Measurements from ENCODE around the gene CEMIP2. TPM values are rescaled to one million over a fixed set of nuclear protein-coding genes. Genes with fewer than 3 reads are reported as not detected.
A peak's percentile ranks its signal among the peaks of the same experiment; 100 is the strongest.

The CEMIP2 gene
- total and polyA plus RNA-seq, 2 of the 13 experiments (the other 11 are each of a cell fraction or from before 2014, with no cell fraction given): 94.3 to 128 TPM

- TF ChIP-seq, protein P1, sequence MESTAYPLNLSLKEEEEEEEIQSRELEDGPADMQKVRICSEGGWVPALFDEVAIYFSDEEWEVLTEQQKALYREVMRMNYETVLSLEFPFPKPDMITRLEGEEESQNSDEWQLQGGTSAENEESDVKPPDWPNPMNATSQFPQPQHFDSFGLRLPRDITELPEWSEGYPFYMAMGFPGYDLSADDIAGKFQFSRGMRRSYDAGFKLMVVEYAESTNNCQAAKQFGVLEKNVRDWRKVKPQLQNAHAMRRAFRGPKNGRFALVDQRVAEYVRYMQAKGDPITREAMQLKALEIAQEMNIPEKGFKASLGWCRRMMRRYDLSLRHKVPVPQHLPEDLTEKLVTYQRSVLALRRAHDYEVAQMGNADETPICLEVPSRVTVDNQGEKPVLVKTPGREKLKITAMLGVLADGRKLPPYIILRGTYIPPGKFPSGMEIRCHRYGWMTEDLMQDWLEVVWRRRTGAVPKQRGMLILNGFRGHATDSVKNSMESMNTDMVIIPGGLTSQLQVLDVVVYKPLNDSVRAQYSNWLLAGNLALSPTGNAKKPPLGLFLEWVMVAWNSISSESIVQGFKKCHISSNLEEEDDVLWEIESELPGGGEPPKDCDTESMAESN (CRISPR knock-in tag; conservative IDR thresholded peaks at IDR 0.05): no peak
- TF ChIP-seq ZBTB3 (CRISPR knock-in tag; IDR thresholded peaks at IDR 0.05; ENCODE audit: borderline replicate concordance, low read depth) (no peak), ZNF570 (CRISPR knock-in tag; IDR thresholded peaks at IDR 0.05; ENCODE audit: borderline replicate concordance) (no peak), ZNF615 (CRISPR knock-in tag; IDR thresholded peaks at IDR 0.05; ENCODE audit: borderline replicate concordance) (no peak), YEATS4 (CRISPR knock-in tag; IDR thresholded peaks at IDR 0.05; ENCODE audit: borderline replicate concordance) (no peak), RNF2 (conservative IDR thresholded peaks at IDR 0.05; ENCODE audit: low read depth) (no peak), ZNF563 (CRISPR knock-in tag; IDR thresholded peaks at IDR 0.05) (no peak), ZNF776 (CRISPR knock-in tag; IDR thresholded peaks at IDR 0.05) (no peak), CBX2 (IDR thresholded peaks at IDR 0.05; ENCODE audit: low read depth, low read length) (no peak), CBX2 (CRISPR knock-in tag; IDR thresholded peaks at IDR 0.05; ENCODE audit: low read depth) (no peak), TARDBP (CRISPR knock-in tag; IDR thresholded peaks at IDR 0.05) (peak; percentile 56; the same call in 1 of the 2 replicates), ZNF709 (CRISPR knock-in tag; IDR thresholded peaks at IDR 0.05) (no peak), ARNTL (CRISPR knock-in tag; IDR thresholded peaks at IDR 0.05) (no peak), IRX3 (CRISPR knock-in tag; IDR thresholded peaks at IDR 0.05; ENCODE audit: borderline replicate concordance, low read depth) (no peak), POLR2AphosphoS5 (IDR thresholded peaks at IDR 0.05; ENCODE audit: low read depth, low read length) (no peak), NFATC3 (CRISPR knock-in tag; IDR thresholded peaks at IDR 0.05) (no peak), RORA (CRISPR knock-in tag; IDR thresholded peaks at IDR 0.05) (no peak), NAIF1 (CRISPR knock-in tag; IDR thresholded peaks at IDR 0.05; ENCODE audit: borderline replicate concordance) (no peak), PHF21A (CRISPR knock-in tag; IDR thresholded peaks at IDR 0.05) (peak; percentile 81), MAF1 (CRISPR knock-in tag; IDR thresholded peaks at IDR 0.05; ENCODE audit: borderline replicate concordance) (no peak), ZNF574 (CRISPR knock-in tag; IDR thresholded peaks at IDR 0.05) (no peak), ZNF101 (CRISPR knock-in tag; IDR thresholded peaks at IDR 0.05; ENCODE audit: borderline replicate concordance, low read depth) (no peak), NFKB2 (CRISPR knock-in tag; IDR thresholded peaks at IDR 0.05; ENCODE audit: borderline replicate concordance) (no peak), NR1H2 (CRISPR knock-in tag; IDR thresholded peaks at IDR 0.05; ENCODE audit: borderline replicate concordance, low read depth) (no peak), MEF2D (CRISPR knock-in tag; IDR thresholded peaks at IDR 0.05) (peak; percentile 66; the same call in 1 of the 2 replicates)
- TF ChIP-seq, protein P2, sequence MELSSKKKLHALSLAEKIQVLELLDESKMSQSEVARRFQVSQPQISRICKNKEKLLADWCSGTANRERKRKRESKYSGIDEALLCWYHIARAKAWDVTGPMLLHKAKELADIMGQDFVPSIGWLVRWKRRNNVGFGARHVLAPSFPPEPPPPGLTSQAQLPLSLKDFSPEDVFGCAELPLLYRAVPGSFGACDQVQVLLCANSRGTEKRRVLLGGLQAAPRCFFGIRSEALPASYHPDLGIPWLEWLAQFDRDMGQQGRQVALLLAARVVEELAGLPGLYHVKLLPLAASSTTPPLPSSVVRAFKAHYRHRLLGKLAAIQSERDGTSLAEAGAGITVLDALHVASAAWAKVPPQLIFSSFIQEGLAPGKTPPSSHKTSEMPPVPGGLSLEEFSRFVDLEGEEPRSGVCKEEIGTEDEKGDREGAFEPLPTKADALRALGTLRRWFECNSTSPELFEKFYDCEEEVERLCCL (CRISPR knock-in tag; IDR thresholded peaks at IDR 0.05; ENCODE audit: borderline replicate concordance): no peak
These were observed 42.5 kb downstream of the CEMIP2 start (continued) for GRCh38 chr9:71725590-71726338.
